OCI-LY1 (cell line): Measurements from ENCODE around the gene ELAVL1.

ENCODE experiments used
- H2AFZ ChIP-seq: fragments of 200-600 bp; sonication (generic), shearing (Covaris generic); 2 replicates; pipeline ENCODE4 v1.6.0; 2014; ENCODE audit warnings: antibody characterized with exemption, mild to moderate bottlenecking, low read length
- H3F3A ChIP-seq: fragments of 200-600 bp; sonication (generic), shearing (Covaris generic); 2 replicates; pipeline ENCODE4 v1.6.0; 2014; ENCODE audit warnings: mild to moderate bottlenecking, antibody characterized with exemption, low read length, moderate library complexity; ENCODE audit not compliant: insufficient read depth
- H3K27ac ChIP-seq: fragments of 200-600 bp; sonication (generic); 2 replicates; pipeline ENCODE4 v1.5.1; 2014; ENCODE audit warnings: low read length, mixed run types, mild to moderate bottlenecking, low read depth; ENCODE audit not compliant: poor library complexity, severe bottlenecking
- H3K27me3 ChIP-seq: fragments of 200-600 bp; sonication (generic); 2 replicates; pipeline ENCODE4 v1.6.0; 2014; ENCODE audit warnings: antibody characterized with exemption, mild to moderate bottlenecking, low read length, moderate library complexity; ENCODE audit not compliant: insufficient read depth
- H3K36me3 ChIP-seq: fragments of 200-600 bp; sonication (generic); 2 replicates; pipeline ENCODE4 v1.6.1; 2014; ENCODE audit warnings: mild to moderate bottlenecking, antibody characterized with exemption, low read length, moderate library complexity, mixed read lengths; ENCODE audit not compliant: insufficient read depth
- H3K4me1 ChIP-seq: fragments of 200-600 bp; sonication (generic); 2 replicates; pipeline ENCODE4 v1.5.1; 2014; ENCODE audit warnings: mild to moderate bottlenecking, low read length, moderate library complexity; ENCODE audit not compliant: insufficient read depth, severe bottlenecking
- H3K4me2 ChIP-seq: fragments of 200-600 bp; sonication (generic), shearing (Covaris generic); 2 replicates; pipeline ENCODE4 v1.6.1; 2014; ENCODE audit warnings: low read length
- H3K4me3 ChIP-seq: fragments of 200-600 bp; sonication (generic); 2 replicates; pipeline ENCODE4 v1.5.1; 2014; ENCODE audit warnings: low read length, low read depth, mild to moderate bottlenecking, mixed read lengths; ENCODE audit not compliant: poor library complexity, severe bottlenecking
- H3K79me2 ChIP-seq: fragments of 200-600 bp; shearing (Covaris generic); 2 replicates; pipeline ENCODE4 v1.6.1; 2016; ENCODE audit warnings: mixed run types, low read length, mixed read lengths; ENCODE audit not compliant: insufficient read depth
- H3K9ac ChIP-seq: fragments of 200-600 bp; sonication (generic), shearing (Covaris generic); 2 replicates; pipeline ENCODE4 v1.6.1; 2014; ENCODE audit warnings: mild to moderate bottlenecking, low read length, mixed read lengths
- H3K9me2 ChIP-seq: fragments of 200-600 bp; sonication (generic), shearing (Covaris generic); 2 replicates; pipeline ENCODE4 v1.6.1; 2014; ENCODE audit warnings: low read depth, mild to moderate bottlenecking, low read length, mixed read lengths
- H3K9me3 ChIP-seq: fragments of 200-600 bp; shearing (Covaris generic); 2 replicates; pipeline ENCODE4 v1.6.1; 2014; ENCODE audit warnings: low read length, mixed read lengths
- H4K20me1 ChIP-seq: fragments of 200-600 bp; sonication (generic), shearing (Covaris generic); 2 replicates; pipeline ENCODE4 v1.6.0; 2016; ENCODE audit warnings: mild to moderate bottlenecking, low read length; ENCODE audit not compliant: insufficient read depth
- EZH2 ChIP-seq: fragments of 200-600 bp; sonication (generic), shearing (Covaris generic); IDR thresholded peaks from 2 replicates; pipeline ENCODE4 v1.8.0; 2017; ENCODE audit warnings: borderline replicate concordance, mixed run types, mild to moderate bottlenecking, antibody characterized with exemption, low read length, moderate library complexity, mixed read lengths
- TF ChIP-seq, protein P1 (sequence below): fragments of 200-600 bp; sonication (generic), shearing (Covaris generic); IDR thresholded peaks from 2 replicates; pipeline ENCODE4 v1.5.1; 2017; ENCODE audit warnings: mild to moderate bottlenecking, antibody characterized with exemption, low read length, moderate library complexity, mixed read lengths

ELAVL1 gene

DNA sequence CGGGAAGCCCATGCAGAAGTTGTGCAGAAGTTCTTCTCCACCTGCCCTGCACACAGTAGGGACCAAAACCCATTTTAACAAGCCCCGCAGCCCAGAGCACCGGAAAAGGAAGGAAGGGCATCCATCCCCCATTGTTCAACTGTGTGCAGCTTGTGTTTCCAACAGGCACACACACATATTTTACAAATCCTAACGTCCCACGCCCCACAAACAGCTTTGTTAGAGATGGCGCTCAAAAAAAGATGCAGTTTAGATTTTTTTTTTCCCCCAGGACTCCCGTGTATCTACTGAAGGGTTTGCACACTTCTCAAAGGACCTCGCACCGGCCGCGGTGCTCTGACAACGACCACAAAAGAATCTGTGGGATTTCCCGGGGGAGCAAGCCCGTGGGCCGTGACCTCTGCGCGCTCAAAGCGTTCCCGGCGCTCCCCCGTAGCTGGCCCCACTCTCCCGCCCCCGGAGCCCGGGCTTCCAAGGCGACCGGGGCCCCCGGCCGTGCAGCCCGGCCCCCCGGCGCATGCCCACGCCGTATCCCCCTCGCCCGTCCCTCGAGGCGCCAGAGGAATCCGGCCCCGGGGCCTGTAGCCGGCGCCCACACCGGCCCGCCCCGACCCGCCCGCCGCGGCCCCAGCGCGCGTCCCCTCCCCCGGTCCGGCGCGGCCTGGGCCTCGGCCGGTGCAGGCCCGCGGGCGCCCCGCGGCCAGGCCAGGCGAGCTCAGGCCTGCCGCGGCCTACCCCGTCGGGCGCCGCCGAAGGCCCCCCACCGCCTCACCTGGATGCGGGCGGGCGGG lies 523 bp downstream of the ELAVL1 start:
- H3K4me2 ChIP-seq: peak overlapping the region; percentile 95
- peak overlapping the region; percentile 97 for H3K4me3 ChIP-seq
- H3K9me3 ChIP-seq: no peaks in the 10 kb centered on the region
- peaks cover 46% of the 10 kb centered on the region for H3K79me2 ChIP-seq
- H3K9ac ChIP-seq: peak overlapping the region; percentile 98
- H3K36me3 ChIP-seq: peaks cover 24% of the 10 kb centered on the region; the same call in 1 of the 2 replicates
- peak overlapping the region; percentile 79 for H3K27ac ChIP-seq
- H3K27me3 ChIP-seq: no peaks in the 10 kb centered on the region
- no peaks in the 10 kb centered on the region for H4K20me1 ChIP-seq
- H2AFZ ChIP-seq: no peak overlapping the region
- peaks cover 48% of the 10 kb centered on the region for H3K4me1 ChIP-seq
- TF ChIP-seq, protein P1, sequence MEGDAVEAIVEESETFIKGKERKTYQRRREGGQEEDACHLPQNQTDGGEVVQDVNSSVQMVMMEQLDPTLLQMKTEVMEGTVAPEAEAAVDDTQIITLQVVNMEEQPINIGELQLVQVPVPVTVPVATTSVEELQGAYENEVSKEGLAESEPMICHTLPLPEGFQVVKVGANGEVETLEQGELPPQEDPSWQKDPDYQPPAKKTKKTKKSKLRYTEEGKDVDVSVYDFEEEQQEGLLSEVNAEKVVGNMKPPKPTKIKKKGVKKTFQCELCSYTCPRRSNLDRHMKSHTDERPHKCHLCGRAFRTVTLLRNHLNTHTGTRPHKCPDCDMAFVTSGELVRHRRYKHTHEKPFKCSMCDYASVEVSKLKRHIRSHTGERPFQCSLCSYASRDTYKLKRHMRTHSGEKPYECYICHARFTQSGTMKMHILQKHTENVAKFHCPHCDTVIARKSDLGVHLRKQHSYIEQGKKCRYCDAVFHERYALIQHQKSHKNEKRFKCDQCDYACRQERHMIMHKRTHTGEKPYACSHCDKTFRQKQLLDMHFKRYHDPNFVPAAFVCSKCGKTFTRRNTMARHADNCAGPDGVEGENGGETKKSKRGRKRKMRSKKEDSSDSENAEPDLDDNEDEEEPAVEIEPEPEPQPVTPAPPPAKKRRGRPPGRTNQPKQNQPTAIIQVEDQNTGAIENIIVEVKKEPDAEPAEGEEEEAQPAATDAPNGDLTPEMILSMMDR: no peak
- no peak for TF ChIP-seq EZH2
- H3F3A ChIP-seq: no peaks in the 10 kb centered on the region
- H3K9me2 ChIP-seq: no peaks in the 10 kb centered on the region

DNA sequence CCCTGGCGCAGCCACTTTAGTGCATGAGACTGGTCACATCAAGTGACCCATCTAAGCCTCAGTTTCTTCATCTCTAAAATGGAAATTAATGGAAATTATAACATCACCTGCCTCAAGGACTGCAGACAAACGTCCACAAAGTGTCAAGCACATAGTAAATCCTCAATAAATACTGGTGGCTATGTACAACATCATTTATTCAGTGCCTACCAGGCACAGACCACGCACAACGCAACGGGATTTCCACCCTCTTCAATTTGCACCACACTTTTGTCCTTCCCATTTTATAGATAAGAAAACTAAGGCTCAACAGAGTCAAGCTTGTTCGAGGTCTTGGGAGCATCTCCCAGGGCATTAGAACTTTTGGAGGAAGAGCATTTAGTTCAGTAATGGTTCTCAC lies 1.4 kb downstream of the ELAVL1 start:
- no peaks in the 10 kb centered on the region for H3K27me3 ChIP-seq
- H3K4me2 ChIP-seq: peak overlapping the region; percentile 95
- H3K79me2 ChIP-seq: peaks cover 55% of the 10 kb centered on the region
- peak overlapping the region; percentile 97 for H3K4me3 ChIP-seq
- TF ChIP-seq, protein P1: no peak
- TF ChIP-seq EZH2: no peak
- peaks cover 31% of the 10 kb centered on the region; the same call in 1 of the 2 replicates for H3K36me3 ChIP-seq
- no peak overlapping the region for H2AFZ ChIP-seq
- no peaks in the 10 kb centered on the region for H3K9me2 ChIP-seq
- peaks cover 54% of the 10 kb centered on the region for H3K4me1 ChIP-seq
- no peaks in the 10 kb centered on the region for H3K9me3 ChIP-seq
- H3F3A ChIP-seq: no peaks in the 10 kb centered on the region
- H3K9ac ChIP-seq: peak overlapping the region; percentile 98
- no peaks in the 10 kb centered on the region for H4K20me1 ChIP-seq
- H3K27ac ChIP-seq: peak overlapping the region; percentile 79

DNA sequence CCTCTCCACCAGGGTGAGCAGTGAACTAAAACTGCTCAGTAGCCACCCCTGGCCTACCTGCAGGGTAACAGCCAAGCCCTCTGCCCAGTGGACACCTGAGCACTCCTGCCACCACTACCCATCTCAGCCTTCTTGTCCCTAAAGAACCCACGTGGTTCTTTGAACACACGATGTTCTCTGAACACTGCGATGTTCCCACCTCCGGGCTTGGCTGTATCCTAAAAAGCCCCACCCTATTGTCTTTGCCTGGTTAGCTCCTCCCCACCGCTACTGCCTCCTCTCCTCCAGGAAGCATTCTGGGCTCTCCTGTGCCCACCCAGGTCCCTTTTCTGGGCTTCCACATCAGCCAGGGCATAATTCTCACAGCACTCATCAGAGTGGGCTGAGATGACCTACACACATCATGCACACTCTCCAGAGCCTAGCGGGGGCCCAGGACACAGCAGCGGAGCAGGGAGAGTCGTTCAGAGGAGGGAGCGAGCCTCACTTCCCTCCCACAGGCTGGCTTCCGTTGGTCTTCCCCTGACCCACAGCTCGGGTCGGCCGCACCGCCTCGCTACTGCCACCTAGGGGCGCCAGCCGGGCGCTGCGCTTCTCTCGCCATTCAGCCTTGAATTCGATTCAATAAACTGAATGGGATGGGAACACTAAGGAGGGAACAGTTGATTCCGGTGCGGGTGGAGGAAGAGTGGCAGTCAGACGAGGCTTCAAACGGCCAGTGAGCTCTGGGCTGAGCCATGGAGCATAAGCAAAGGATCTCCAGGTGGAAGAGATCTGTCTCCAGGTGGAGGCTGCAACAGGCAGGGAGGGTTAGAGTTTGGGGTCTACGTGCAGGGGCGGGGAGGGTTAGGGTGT lies 3.2 kb downstream of the ELAVL1 start:
- Histone ChIP-seq H3K4me1 (peaks cover 72% of the 10 kb centered on the region), H3K4me3 (peak overlapping the region; percentile 97), H3K9me2 (no peaks in the 10 kb centered on the region), H3K9me3 (no peaks in the 10 kb centered on the region), H3F3A (no peaks in the 10 kb centered on the region), H3K9ac (peak overlapping the region; percentile 64; the same call in 1 of the 2 replicates), H2AFZ (no peak overlapping the region), H3K27me3 (no peaks in the 10 kb centered on the region), H3K79me2 (peaks cover 73% of the 10 kb centered on the region), H3K36me3 (peaks cover 27% of the 10 kb centered on the region; the same call in 1 of the 2 replicates), H3K4me2 (peak overlapping the region; percentile 95), H4K20me1 (no peaks in the 10 kb centered on the region), H3K27ac (peak overlapping the region; percentile 79)
- no peak for TF ChIP-seq EZH2
- TF ChIP-seq, protein P1: peak; percentile 96
